ENCODE measurements around the gene ATP1B3. TPM values are rescaled to one million over a fixed set of nuclear protein-coding genes. Genes with fewer than 3 reads are reported as not detected.

The ATP1B3 gene
- total and polyA plus RNA-seq, 2 experiments from 2014 or later = 123 to 316 TPM

DNA sequence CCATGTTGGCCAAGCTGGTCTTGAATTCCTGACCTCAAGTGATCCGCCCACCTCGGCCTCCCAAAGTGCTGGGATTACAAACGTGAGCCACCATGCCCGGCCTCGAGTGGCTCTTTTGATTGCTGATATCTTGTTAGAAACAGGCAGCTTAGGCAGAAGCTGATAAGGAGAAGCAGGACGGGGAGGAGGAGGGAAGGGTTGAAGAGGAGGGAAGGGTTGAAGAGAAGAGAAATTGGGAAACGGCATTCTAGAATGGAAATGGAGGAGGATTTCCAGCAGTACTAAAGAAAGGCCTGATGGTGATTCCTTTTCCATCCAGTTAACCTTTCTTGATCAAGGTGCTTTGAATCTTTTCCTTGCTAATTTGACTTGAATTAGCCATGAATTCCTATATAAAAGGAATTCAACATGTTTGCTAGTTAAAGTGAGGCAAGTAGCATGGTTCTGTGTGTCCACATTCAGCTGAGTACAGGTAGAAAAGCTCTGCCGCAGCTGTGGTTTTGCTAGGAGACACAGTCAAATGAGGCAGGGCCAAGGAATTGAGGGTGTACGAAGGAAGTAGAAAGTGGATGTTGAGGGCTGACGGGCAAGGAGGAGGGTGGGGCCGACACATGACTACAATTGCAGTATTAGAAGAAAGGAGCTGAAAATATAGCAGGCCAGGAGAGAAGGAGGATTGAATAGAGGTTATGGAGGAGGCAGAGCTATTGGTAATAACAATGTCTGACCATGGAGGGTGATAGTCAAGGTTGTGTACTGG lies 27.2 kb upstream of the ATP1B3 start:
- Histone ChIP-seq H3K9me3 (ENCODE audit: low read depth) (no peaks in the 10 kb centered on the region), H3K4me2 (no peak overlapping the region), H3K27ac (no peak overlapping the region), H3K9me2 (replicated peaks; ENCODE audit: insufficient read depth) (no peaks in the 10 kb centered on the region), H2AFZ (no peak overlapping the region), H4K20me1 (ENCODE audit: insufficient read depth, poor library complexity, severe bottlenecking) (no peaks in the 10 kb centered on the region), H3K79me2 (no peaks in the 10 kb centered on the region), H3K27me3 (no peaks in the 10 kb centered on the region), H3K4me1 (ENCODE audit: insufficient read depth) (peaks cover 4% of the 10 kb centered on the region), H3K4me3 (no peak overlapping the region), H3K36me3 (replicated peaks; ENCODE audit: insufficient read depth, low read depth) (no peaks in the 10 kb centered on the region)
- TF ChIP-seq EZH2 (IDR thresholded peaks at IDR 0.05; ENCODE audit: borderline replicate concordance) = no peak
- TF ChIP-seq, protein P1, sequence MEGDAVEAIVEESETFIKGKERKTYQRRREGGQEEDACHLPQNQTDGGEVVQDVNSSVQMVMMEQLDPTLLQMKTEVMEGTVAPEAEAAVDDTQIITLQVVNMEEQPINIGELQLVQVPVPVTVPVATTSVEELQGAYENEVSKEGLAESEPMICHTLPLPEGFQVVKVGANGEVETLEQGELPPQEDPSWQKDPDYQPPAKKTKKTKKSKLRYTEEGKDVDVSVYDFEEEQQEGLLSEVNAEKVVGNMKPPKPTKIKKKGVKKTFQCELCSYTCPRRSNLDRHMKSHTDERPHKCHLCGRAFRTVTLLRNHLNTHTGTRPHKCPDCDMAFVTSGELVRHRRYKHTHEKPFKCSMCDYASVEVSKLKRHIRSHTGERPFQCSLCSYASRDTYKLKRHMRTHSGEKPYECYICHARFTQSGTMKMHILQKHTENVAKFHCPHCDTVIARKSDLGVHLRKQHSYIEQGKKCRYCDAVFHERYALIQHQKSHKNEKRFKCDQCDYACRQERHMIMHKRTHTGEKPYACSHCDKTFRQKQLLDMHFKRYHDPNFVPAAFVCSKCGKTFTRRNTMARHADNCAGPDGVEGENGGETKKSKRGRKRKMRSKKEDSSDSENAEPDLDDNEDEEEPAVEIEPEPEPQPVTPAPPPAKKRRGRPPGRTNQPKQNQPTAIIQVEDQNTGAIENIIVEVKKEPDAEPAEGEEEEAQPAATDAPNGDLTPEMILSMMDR (IDR thresholded peaks at IDR 0.05; ENCODE audit: poor library complexity) = no peak
- no peak for TF ChIP-seq EZH2phosphoT487 (IDR thresholded peaks at IDR 0.05; ENCODE audit: low read depth, severe bottlenecking, unreplicated experiment)
- WGBS (ENCODE audit: low lambda C conversion rate, missing lambda C conversion rate) = 57% methylated on average over 11 of the region's 11 CpGs
- no peak for DNase-seq (ENCODE audit: low spot score)

DNA sequence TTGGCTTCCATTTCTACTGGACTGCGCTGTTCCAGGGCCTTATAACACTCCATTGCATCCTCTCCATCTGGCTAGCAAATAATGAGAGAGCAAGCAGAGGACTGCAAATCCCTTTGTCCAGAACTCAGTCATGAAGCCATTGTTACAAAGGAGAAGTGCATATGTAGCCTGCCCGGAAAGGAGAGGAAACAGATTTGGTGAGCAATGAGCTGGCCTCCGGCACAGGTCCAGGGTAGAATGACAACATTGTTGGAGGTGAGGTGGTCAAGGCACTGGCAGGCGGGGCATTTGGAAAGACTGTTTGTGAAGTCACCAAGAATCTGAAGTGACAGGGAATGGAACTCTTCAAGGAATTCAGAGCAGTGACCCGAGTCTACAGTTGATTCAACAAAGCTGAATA lies 25.0 kb upstream of the ATP1B3 start:
- 94% methylated on average over 5 of the region's 5 CpGs for WGBS (ENCODE audit: low lambda C conversion rate, missing lambda C conversion rate)

DNA sequence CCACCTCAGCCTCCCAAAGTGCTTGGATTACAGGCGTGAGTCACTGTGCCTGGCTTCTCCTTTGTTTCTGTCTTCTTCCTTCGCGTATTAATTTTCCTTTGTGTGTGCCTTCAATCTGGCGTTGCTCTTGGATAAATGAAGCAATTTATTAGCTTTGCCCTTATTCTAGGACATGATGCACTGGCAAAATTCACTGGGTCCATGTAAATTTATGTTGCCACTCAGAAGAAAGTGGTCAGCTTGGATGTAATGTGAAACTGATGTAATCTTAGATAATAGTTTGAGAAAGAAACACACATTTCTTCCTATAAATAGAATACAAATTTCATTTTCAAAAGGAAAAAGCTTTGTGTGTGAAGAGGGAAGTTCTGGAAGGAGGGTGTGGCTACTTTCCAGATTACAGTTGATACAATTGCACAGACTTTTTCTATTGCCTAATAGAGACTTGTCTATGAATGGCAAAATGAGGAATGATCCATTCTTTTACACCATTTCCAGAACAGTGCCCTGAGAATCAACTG lies 23.3 kb upstream of the ATP1B3 start:
- no peak overlapping the region for H3K4me3 ChIP-seq
- H3K4me2 ChIP-seq = no peak overlapping the region
- H2AFZ ChIP-seq = no peak overlapping the region
- no peaks in the 10 kb centered on the region for H3K36me3 ChIP-seq (replicated peaks; ENCODE audit: insufficient read depth, low read depth)
- H3K9me2 ChIP-seq (replicated peaks; ENCODE audit: insufficient read depth) = no peaks in the 10 kb centered on the region
- H3K27me3 ChIP-seq = no peaks in the 10 kb centered on the region
- TF ChIP-seq EZH2 (IDR thresholded peaks at IDR 0.05; ENCODE audit: borderline replicate concordance) (no peak), EZH2phosphoT487 (IDR thresholded peaks at IDR 0.05; ENCODE audit: low read depth, severe bottlenecking, unreplicated experiment) (no peak)
- TF ChIP-seq, protein P1 (IDR thresholded peaks at IDR 0.05; ENCODE audit: poor library complexity) = no peak
- no peaks in the 10 kb centered on the region for H3K4me1 ChIP-seq (ENCODE audit: insufficient read depth)
- no peak for DNase-seq (ENCODE audit: low spot score)
- H3K79me2 ChIP-seq = no peaks in the 10 kb centered on the region
- H3K9me3 ChIP-seq (ENCODE audit: low read depth) = no peaks in the 10 kb centered on the region
- H4K20me1 ChIP-seq (ENCODE audit: insufficient read depth, poor library complexity, severe bottlenecking) = no peaks in the 10 kb centered on the region
- no peak overlapping the region for H3K27ac ChIP-seq
- 89% methylated on average over 4 of the region's 4 CpGs for WGBS (ENCODE audit: low lambda C conversion rate, missing lambda C conversion rate)

More for the DNA sequence above, 25.0 kb upstream of the ATP1B3 start:
- H3K4me2 ChIP-seq = no peak overlapping the region
- no peaks in the 10 kb centered on the region for H3K36me3 ChIP-seq (replicated peaks; ENCODE audit: insufficient read depth, low read depth)
- H3K9me3 ChIP-seq (ENCODE audit: low read depth) = no peaks in the 10 kb centered on the region
- DNase-seq (ENCODE audit: low spot score) = no peak
- no peaks in the 10 kb centered on the region for H3K9me2 ChIP-seq (replicated peaks; ENCODE audit: insufficient read depth)
- H3K4me1 ChIP-seq (ENCODE audit: insufficient read depth) = no peaks in the 10 kb centered on the region
- H3K4me3 ChIP-seq = no peak overlapping the region
- H3K27ac ChIP-seq = no peak overlapping the region
- no peaks in the 10 kb centered on the region for H3K79me2 ChIP-seq
- TF ChIP-seq, protein P1 (IDR thresholded peaks at IDR 0.05; ENCODE audit: poor library complexity) = no peak
- TF ChIP-seq EZH2 (IDR thresholded peaks at IDR 0.05; ENCODE audit: borderline replicate concordance) (no peak), EZH2phosphoT487 (IDR thresholded peaks at IDR 0.05; ENCODE audit: low read depth, severe bottlenecking, unreplicated experiment) (no peak)
- no peaks in the 10 kb centered on the region for H3K27me3 ChIP-seq
- H4K20me1 ChIP-seq (ENCODE audit: insufficient read depth, poor library complexity, severe bottlenecking) = no peaks in the 10 kb centered on the region
- no peak overlapping the region for H2AFZ ChIP-seq

All from hepatocyte (in vitro differentiated cells).